ENCODE measurements around the gene ARL16.
"Not testable (repeated sequence)": the region's sequence is repeated elsewhere in the genome, so short reads cannot be mapped to it uniquely, and the experiment has no call there.

ARL16 gene

GRCh38 chr17:81695211-81695610, 11.6 kb upstream of the ARL16 start:
- no peak for DNase-seq (ENCODE audit: low read depth)

GRCh38 chr17:81694810-81695209, 11.2 kb upstream of the ARL16 start:
- no peak for DNase-seq (ENCODE audit: low read depth)

GRCh38 chr17:81693509-81694210, 10.1 kb upstream of the ARL16 start:
- DNase-seq (ENCODE audit: low read depth) = no peak

GRCh38 chr17:81691608-81692007, 8.0 kb upstream of the ARL16 start:
- no peak for DNase-seq (ENCODE audit: low read depth)

GRCh38 chr17:81691196-81691595, 7.6 kb upstream of the ARL16 start:
- no peak for DNase-seq (ENCODE audit: low read depth)

- DNase-seq (ENCODE audit: low read depth) = no peak
Measured at GRCh38 chr17:81690549-81690948, 7.0 kb upstream of the ARL16 start.

GRCh38 chr17:81690066-81690465, 6.5 kb upstream of the ARL16 start:
- DNase-seq (ENCODE audit: low read depth) = no peak

- no peak for DNase-seq (ENCODE audit: low read depth)
Measured at GRCh38 chr17:81688616-81689015, 5.0 kb upstream of the ARL16 start.

GRCh38 chr17:81687770-81688541, 4.4 kb upstream of the ARL16 start:
- no peak for DNase-seq (ENCODE audit: low read depth)

- DNase-seq (ENCODE audit: low read depth) = no peak
Measured at GRCh38 chr17:81686614-81687013, 3.0 kb upstream of the ARL16 start.

- DNase-seq (ENCODE audit: low read depth) = no peak
Measured at GRCh38 chr17:81685108-81685507, 1.5 kb upstream of the ARL16 start.

GRCh38 chr17:81684442-81684911, 880 bp upstream of the ARL16 start:
- DNase-seq (ENCODE audit: low read depth) = no peak

- DNase-seq (ENCODE audit: low read depth) = no peak
Measured at GRCh38 chr17:81683208-81683583, 401 bp downstream of the ARL16 start.

- no peak for DNase-seq (ENCODE audit: low read depth)
Measured at GRCh38 chr17:81682565-81683207, 911 bp downstream of the ARL16 start.

- no peak for DNase-seq (ENCODE audit: low read depth)
Measured at GRCh38 chr17:81681672-81682071, 1.9 kb downstream of the ARL16 start.

- DNase-seq (ENCODE audit: low read depth) = no peak
Measured at GRCh38 chr17:81680150-81680549, 3.4 kb downstream of the ARL16 start.

- DNase-seq (ENCODE audit: low read depth) = no peak
Measured at GRCh38 chr17:81676906-81677305, 6.7 kb downstream of the ARL16 start.

- DNase-seq (ENCODE audit: low read depth) = not testable (repeated sequence)
Measured at GRCh38 chr17:81675515-81676221, 7.9 kb downstream of the ARL16 start.

- no peak for DNase-seq (ENCODE audit: low read depth)
Measured at GRCh38 chr17:81673561-81674258, 9.9 kb downstream of the ARL16 start.

- DNase-seq (ENCODE audit: low read depth) = no peak
Measured at GRCh38 chr17:81672954-81673353, 10.6 kb downstream of the ARL16 start.

GRCh38 chr17:81672504-81672903, 11.1 kb downstream of the ARL16 start:
- no peak for DNase-seq (ENCODE audit: low read depth)

GRCh38 chr17:81667754-81668153, 15.8 kb downstream of the ARL16 start:
- DNase-seq (ENCODE audit: low read depth) = no peak

Data from stimulated activated CD8-positive, alpha-beta memory T cell treated with anti-CD3 and anti-CD28 coated beads, Interleukin-12 subunit alpha, Interleukin-12 subunit beta, amount 100 ng/mL, for 4 hours (primary cell).